IMR-90 (cell line): Measurements from ENCODE around the gene CLOCK. TPM values are rescaled to one million over a fixed set of nuclear protein-coding genes. Genes with fewer than 3 reads are reported as not detected.

Experiments used
- ATAC-seq: fragments of 200-7000 bp; cut with Tn5 transposase; 2 replicates; pipeline ENCODE4 v1.9.1; 2020; ENCODE audit warnings: low read depth, mild to moderate bottlenecking, moderate library complexity
- BruUV-seq: library from RNA; stranded (reverse); fragments of 400-500 nt; replicated peaks from 2 replicates; lab custom pipeline; 2021; lab: Mats Ljungman, UMichigan
- CTCF ChIA-PET: fragments of 300-600 bp; formaldehyde crosslinking; extraction: SDS; loops from one replicate; lab custom pipeline; 2021; ENCODE audit warnings: antibody characterized with exemption; lab: Yijun Ruan, JAX
- POLR2A ChIA-PET: fragments of 300-600 bp; sonication (Branson Sonifier 250); formaldehyde crosslinking; loops from one replicate; lab custom pipeline; 2022; ENCODE audit warnings: antibody characterized with exemption; ENCODE audit not compliant: unreplicated experiment; lab: Charles Lee
- DNase-seq: peaks from one replicate; pipeline ENCODE4 v3.0.0; 2013
- H2AFZ ChIP-seq: replicated peaks from 2 replicates; pipeline ENCODE3; 2013; ENCODE audit warnings: low read length, mild to moderate bottlenecking; ENCODE audit not compliant: poor library complexity
- H2AK5ac ChIP-seq: 2 replicates; pipeline ENCODE4 v1.6.1; 2013; ENCODE audit warnings: low read depth, low read length, inconsistent platforms
- H2AK9ac ChIP-seq: replicated peaks from 2 replicates; pipeline ENCODE3; 2013; ENCODE audit warnings: mild to moderate bottlenecking, low read depth, low read length, moderate library complexity; ENCODE audit not compliant: poor library complexity
- H2BK120ac ChIP-seq: 2 replicates; pipeline ENCODE4 v1.6.1; 2013; ENCODE audit warnings: low read depth, low read length, inconsistent platforms
- H2BK15ac ChIP-seq: 3 replicates; pipeline ENCODE4 v1.6.1; 2013; ENCODE audit warnings: low read depth, low read length, inconsistent platforms
- H2BK20ac ChIP-seq: 2 replicates; pipeline ENCODE4 v1.6.1; 2013; ENCODE audit warnings: low read depth, mild to moderate bottlenecking, inconsistent platforms, low read length, moderate library complexity
- H2BK5ac ChIP-seq: 2 replicates; pipeline ENCODE4 v1.6.1; 2013; ENCODE audit warnings: mild to moderate bottlenecking, low read depth, low read length, inconsistent platforms; ENCODE audit not compliant: poor library complexity, severe bottlenecking
- H3K14ac ChIP-seq: replicated peaks from 2 replicates; pipeline ENCODE4 v1.6.1; 2013; ENCODE audit warnings: low read depth, low read length, inconsistent platforms
- H3K18ac ChIP-seq: 2 replicates; pipeline ENCODE4 v1.6.1; 2013; ENCODE audit warnings: low read depth, low read length, control low read depth
- H3K23ac ChIP-seq: 2 replicates; pipeline ENCODE4 v1.6.1; 2013; ENCODE audit warnings: low read depth, low read length, inconsistent platforms
- H3K27ac ChIP-seq: 2 replicates; pipeline ENCODE4 v1.5.1; 2013; ENCODE audit warnings: mild to moderate bottlenecking, control low read depth, low read length; ENCODE audit not compliant: insufficient read depth
- H3K27me3 ChIP-seq: 2 replicates; pipeline ENCODE4 v1.6.1; 2013; ENCODE audit warnings: low read length; ENCODE audit not compliant: control insufficient read depth, insufficient read depth
- H3K36me3 ChIP-seq: 2 replicates; pipeline ENCODE4 v1.6.1; 2013; ENCODE audit warnings: low read length, mixed read lengths; ENCODE audit not compliant: control insufficient read depth, insufficient read depth
- H3K4ac ChIP-seq: 2 replicates; pipeline ENCODE4 v1.6.1; 2013; ENCODE audit warnings: low read depth, low read length, inconsistent platforms
- H3K4me1 ChIP-seq: 2 replicates; pipeline ENCODE4 v1.6.1; 2013; ENCODE audit warnings: low read length, mixed read lengths; ENCODE audit not compliant: control insufficient read depth, insufficient read depth
- H3K4me2 ChIP-seq: 2 replicates; pipeline ENCODE4 v1.6.1; 2013; ENCODE audit warnings: low read depth, mild to moderate bottlenecking, control low read depth, low read length, moderate library complexity
- H3K4me3 ChIP-seq: 2 replicates; pipeline ENCODE4 v1.5.1; 2013; ENCODE audit warnings: low read depth, mild to moderate bottlenecking, control low read depth, low read length, moderate library complexity; ENCODE audit not compliant: insufficient read depth
- H3K56ac ChIP-seq: 2 replicates; pipeline ENCODE4 v1.6.1; 2013; ENCODE audit warnings: low read length, inconsistent platforms; ENCODE audit not compliant: insufficient read depth; ENCODE audit errors: extremely low read depth
- H3K79me1 ChIP-seq, 2 experiments: 2 replicates each; pipeline ENCODE4 v1.6.1; 2013; ENCODE audit warnings: low read length in 2 of 2, inconsistent platforms in 1 of 2, low read depth in 1 of 2
- H3K9ac ChIP-seq: 2 replicates; pipeline ENCODE4 v1.6.1; 2013; ENCODE audit warnings: low read depth, low read length, control low read depth
- H3K9me1 ChIP-seq: 2 replicates; pipeline ENCODE4 v1.6.1; 2013; ENCODE audit warnings: low read length, inconsistent platforms; ENCODE audit not compliant: insufficient read depth
- H3K9me3 ChIP-seq: 2 replicates; pipeline ENCODE4 v1.6.1; 2013; ENCODE audit warnings: low read length; ENCODE audit not compliant: control insufficient read depth, insufficient read depth
- H4K20me1 ChIP-seq: 2 replicates; pipeline ENCODE4 v1.6.1; 2013; ENCODE audit warnings: low read length, inconsistent platforms; ENCODE audit not compliant: insufficient read depth
- H4K5ac ChIP-seq: 2 replicates; pipeline ENCODE4 v1.6.1; 2013; ENCODE audit warnings: mild to moderate bottlenecking, low read depth, low read length, control low read depth
- H4K8ac ChIP-seq, 2 experiments: 2 replicates each; pipeline ENCODE4 v1.6.1; 2013; ENCODE audit warnings: low read depth in 2 of 2, low read length in 2 of 2, control low read depth in 1 of 2, inconsistent platforms in 1 of 2
- H4K91ac ChIP-seq: 2 replicates; pipeline ENCODE4 v1.6.1; 2013; ENCODE audit warnings: low read depth, low read length, inconsistent platforms; ENCODE audit not compliant: insufficient read depth
- BHLHE40 ChIP-seq: fragments of 150-350 bp; IDR thresholded peaks from 2 replicates; pipeline ENCODE4 v1.6.1; 2016; ENCODE audit warnings: mild to moderate bottlenecking, low read depth, low read length
- CEBPB ChIP-seq: IDR thresholded peaks from 2 replicates; pipeline ENCODE4 v1.6.1; 2012; ENCODE audit warnings: low read depth, low read length, improper control_type of control experiment
- CHD1 ChIP-seq: IDR thresholded peaks from 2 replicates; pipeline ENCODE4 v1.6.1; 2012; ENCODE audit warnings: low read depth, low read length, improper control_type of control experiment
- CTCF ChIP-seq: conservative IDR thresholded peaks from 2 replicates; pipeline ENCODE4 v1.5.1; 2012; ENCODE audit warnings: mild to moderate bottlenecking, low read depth, low read length, improper control_type of control experiment
- ELK1 ChIP-seq: fragments of 150-350 bp; IDR thresholded peaks from 2 replicates; pipeline ENCODE4 v1.6.1; 2016; ENCODE audit warnings: low read depth, mild to moderate bottlenecking, low read length, moderate library complexity, borderline replicate concordance
- FOS ChIP-seq: fragments of 150-350 bp; IDR thresholded peaks from 2 replicates; pipeline ENCODE4 v1.6.1; 2016; ENCODE audit warnings: low read depth, low read length
- MAFK ChIP-seq: IDR thresholded peaks from 2 replicates; pipeline ENCODE4 v1.6.1; 2012; ENCODE audit warnings: low read depth, low read length, improper control_type of control experiment
- MAZ ChIP-seq: IDR thresholded peaks from 2 replicates; pipeline ENCODE4 v1.6.1; 2012; ENCODE audit warnings: low read depth, mild to moderate bottlenecking, low read length, improper control_type of control experiment, moderate library complexity, borderline replicate concordance
- MXI1 ChIP-seq: IDR thresholded peaks from 2 replicates; pipeline ENCODE4 v1.6.1; 2012; ENCODE audit warnings: low read depth, mild to moderate bottlenecking, low read length, moderate library complexity, borderline replicate concordance
- NFE2L2 ChIP-seq: fragments of 150-350 bp; IDR thresholded peaks from 2 replicates; pipeline ENCODE4 v1.6.1; 2016; ENCODE audit warnings: low read depth, mild to moderate bottlenecking, low read length
- POLR2A ChIP-seq: IDR thresholded peaks from 2 replicates; pipeline ENCODE4 v1.6.1; 2012; ENCODE audit warnings: mild to moderate bottlenecking, low read depth, low read length
- RAD21 ChIP-seq: IDR thresholded peaks from 2 replicates; pipeline ENCODE4 v1.6.1; 2012; ENCODE audit warnings: low read length, improper control_type of control experiment
- RCOR1 ChIP-seq: IDR thresholded peaks from 2 replicates; pipeline ENCODE4 v1.6.1; 2012; ENCODE audit warnings: mild to moderate bottlenecking, low read length, improper control_type of control experiment; ENCODE audit not compliant: insufficient replicate concordance
- RFX5 ChIP-seq: IDR thresholded peaks from 2 replicates; pipeline ENCODE4 v1.8.0; 2012; ENCODE audit warnings: low read depth, mild to moderate bottlenecking, low read length, moderate library complexity
- SMC3 ChIP-seq: fragments of 150-350 bp; IDR thresholded peaks from 2 replicates; pipeline ENCODE4 v1.6.1; 2016; ENCODE audit warnings: low read depth, mild to moderate bottlenecking, antibody characterized with exemption, low read length, moderate library complexity
- USF2 ChIP-seq: fragments of 150-350 bp; IDR thresholded peaks from 2 replicates; pipeline ENCODE4 v1.6.1; 2017; ENCODE audit warnings: mild to moderate bottlenecking, antibody characterized with exemption, low read length, low read depth
- WGBS, 2 experiments: methylation state at CpG; one replicate each; pipeline versions ENCODE4 v1.1.5 to v1.1.7; 2013; ENCODE audit warnings: missing lambda C conversion rate in 2 of 2; ENCODE audit not compliant: insufficient read length in 1 of 2; ENCODE audit errors: extremely low coverage in 2 of 2; 5-methylcytosine and 5-hydroxymethylcytosine counted together
- dilution Hi-C: fragments of 300-500 bp; cut with HindIII; formaldehyde crosslinking; loops from one replicate; pipeline ENCODE4 v1.14.3; 2018; ENCODE audit warnings: low sequenced_read_pairs; ENCODE audit not compliant: unreplicated experiment
- in situ Hi-C: fragments of 300-500 bp; cut with MboI; formaldehyde crosslinking; loops from 3 replicates; pipeline ENCODE4 v1.14.3; 2019; ENCODE audit warnings: low sequenced_read_pairs, inconsistent platforms, mixed read lengths
- intact Hi-C: fragments of 100-400 bp; cut with micrococcal nuclease; formaldehyde crosslinking; loops from 2 replicates; pipeline ENCODE4 v1.10.0; 2022
- polyA plus RNA-seq, 3 experiments: library from polyadenylated mRNA; depleted of rRNA; stranded (reverse); fragments of >200 nt; gene quantifications; 2 replicates each; pipeline ENCODE4 v1.2.3, GENCODE V29; 2012; ENCODE audit warnings: low replicate concordance in 1 of 3
- total RNA-seq: library from RNA; depleted of rRNA; stranded (reverse); fragments of >200 nt; gene quantifications from 2 replicates; pipeline ENCODE4 v1.2.3, GENCODE V29; 2012

CLOCK gene
- total and polyA plus RNA-seq, 2 of the 4 experiments (the other 2 are of a cell fraction) = 7.3 to 53.4 TPM

- CTCF ChIA-PET = no interaction called here
- Histone ChIP-seq H3K27me3 (no peaks in the 10 kb centered on the region), H3K79me1 (no peaks in the 10 kb centered on the region), H3K18ac (no peak overlapping the region), H2AK9ac (no peak overlapping the region), H2BK5ac (no peak overlapping the region), H2BK120ac (no peak overlapping the region), H3K14ac (no peak overlapping the region), H3K27ac (no peak overlapping the region), H3K23ac (no peak overlapping the region), H3K56ac (no peak overlapping the region), H3K9me3 (no peaks in the 10 kb centered on the region), H3K4ac (no peak overlapping the region), H3K9ac (no peak overlapping the region), H3K4me1 (peaks cover 4% of the 10 kb centered on the region; the same call in 1 of the 2 replicates), H2BK15ac (no peak overlapping the region), H2BK20ac (no peak overlapping the region), H3K4me2 (no peak overlapping the region), H2AK5ac (no peak overlapping the region), H4K91ac (no peak overlapping the region), H3K4me3 (no peak overlapping the region), H4K8ac (no peak overlapping the region), H2AFZ (no peak overlapping the region), H4K20me1 (no peaks in the 10 kb centered on the region), H3K9me1 (no peaks in the 10 kb centered on the region; the same call in 1 of the 2 replicates), H4K5ac (no peak overlapping the region), H3K36me3 (no peaks in the 10 kb centered on the region)
- DNase-seq = no peak
- POLR2A ChIA-PET = no interaction called here
- intact Hi-C loops = no loop called here
- no peak for ATAC-seq
- in situ Hi-C loops = no loop called here
- no peak for TF ChIP-seq FOS
- no peak for TF ChIP-seq ELK1
- no peak for TF ChIP-seq RCOR1
- TF ChIP-seq MXI1 = no peak
- TF ChIP-seq NFE2L2 = no peak
- TF ChIP-seq USF2 = no peak
- TF ChIP-seq MAFK = no peak
- no peak for TF ChIP-seq CHD1
- no peak for TF ChIP-seq RFX5
- no peak for TF ChIP-seq CTCF
- TF ChIP-seq CEBPB = no peak
- TF ChIP-seq POLR2A = no peak
- TF ChIP-seq RAD21 = no peak
- no peak for TF ChIP-seq MAZ
- no peak for TF ChIP-seq SMC3
- TF ChIP-seq BHLHE40 = no peak
- BruUV-seq = no TSS peak
- dilution Hi-C loops = no loop called here
- WGBS, 2 experiments = 93% methylated on average over 3 of the region's 7 CpGs; no CpG with 5 or more reads in 1 of the 2 experiments
Observed at GRCh38 chr4:55381502-55381901, 165.2 kb downstream of the CLOCK start.
